HepG2 (cell line): ENCODE results near the gene SLC6A6. TPM values are rescaled to one million over a fixed set of nuclear protein-coding genes. Genes with fewer than 3 reads are reported as not detected.

Source experiments
- ATAC-seq: fragments of 200-7000 bp; cut with Tn5 transposase; 3 replicates; pipeline ENCODE4 v1.9.1; 2020; ENCODE audit warnings: mild to moderate bottlenecking, moderate library complexity
- BruUV-seq: library from RNA; stranded (reverse); fragments of 400-500 nt; replicated peaks from 2 replicates; lab custom pipeline; 2021; lab: Mats Ljungman, UMichigan
- CTCF ChIA-PET: fragments of 300-600 bp; formaldehyde crosslinking; extraction: SDS; loops from one replicate; lab custom pipeline; 2021; ENCODE audit warnings: low total read pairs, inconsistent platforms, low intra/inter-chr PET ratio; lab: Yijun Ruan, JAX
- POLR2A ChIA-PET: fragments of 350-600 bp; sonication (Branson Sonifier 250); formaldehyde crosslinking; loops from one replicate; lab custom pipeline; 2020; ENCODE audit warnings: antibody characterized with exemption, inconsistent platforms; lab: Yijun Ruan, JAX
- DNase-seq: peaks from one replicate; pipeline ENCODE4 v3.0.0-alpha.2; 2015; ENCODE audit warnings: low spot score
- FAIRE-seq: peaks from 3 replicates; lab custom pipeline; 2011; peaks lifted over from hg19 to GRCh38; lab: Jason Lieb, UNC
- H2AFZ ChIP-seq: one replicate; pipeline ENCODE4 v1.6.1; 2011; ENCODE audit warnings: low read length, inconsistent platforms
- H3K27ac ChIP-seq: fragments of 300-600 bp; 3 replicates; pipeline ENCODE4 v1.8.0; 2011; ENCODE audit warnings: mixed run types, mild to moderate bottlenecking, mixed read lengths, low read length, inconsistent platforms; ENCODE audit not compliant: insufficient read depth; ENCODE audit errors: extremely low read length
- H3K27me3 ChIP-seq, 2 experiments: fragments of 200-600 bp in 1 of 2; 2 replicates in 1 of 2; 3 replicates in 1 of 2; pipeline versions ENCODE4 v1.6.0 to v1.8.0; 2011; ENCODE audit warnings: low read length in 2 of 2, mild to moderate bottlenecking in 2 of 2, moderate library complexity in 2 of 2, inconsistent platforms in 1 of 2; ENCODE audit not compliant: insufficient read depth in 2 of 2, control insufficient read depth in 1 of 2
- H3K36me3 ChIP-seq, 2 experiments: fragments of 200-600 bp in 1 of 2; replicated peaks in 1 of 2; 2 replicates in 1 of 2; 3 replicates in 1 of 2; pipeline versions ENCODE4 v1.5.1 to v1.8.0; 2011; ENCODE audit warnings: low read length in 2 of 2, inconsistent platforms in 1 of 2; ENCODE audit not compliant: insufficient read depth in 2 of 2, control insufficient read depth in 1 of 2
- H3K4me1 ChIP-seq: 2 replicates; pipeline ENCODE4 v1.5.1; 2012; ENCODE audit warnings: low read length, inconsistent platforms; ENCODE audit not compliant: insufficient read depth
- H3K4me2 ChIP-seq: 2 replicates; pipeline ENCODE4 v1.6.0; 2011; ENCODE audit warnings: low read depth, low read length, inconsistent platforms
- H3K4me3 ChIP-seq, 3 experiments: fragments of 200-600 bp in 1 of 3; sonication (generic), shearing (Covaris generic) in 1 of 3; replicated peaks in 1 of 3; 2 replicates each; pipeline ENCODE4 v1.5.1; 2011 to 2016; ENCODE audit warnings: low read length in 3 of 3, inconsistent platforms in 2 of 3, low read depth in 2 of 3, mild to moderate bottlenecking in 2 of 3, control low read depth in 1 of 3, mixed read lengths in 1 of 3; ENCODE audit not compliant: insufficient read depth in 1 of 3
- H3K79me2 ChIP-seq: one replicate; pipeline ENCODE4 v1.6.1; 2011; ENCODE audit warnings: low read length, inconsistent platforms; ENCODE audit not compliant: insufficient read depth
- H3K9ac ChIP-seq: 2 replicates; pipeline ENCODE4 v1.6.0; 2011; ENCODE audit warnings: mild to moderate bottlenecking, low read depth, low read length, inconsistent platforms; ENCODE audit not compliant: insufficient read depth
- H3K9me3 ChIP-seq: 2 replicates; pipeline ENCODE4 v1.5.1; 2012; ENCODE audit warnings: mild to moderate bottlenecking, low read length
- H4K20me1 ChIP-seq: 2 replicates; pipeline ENCODE4 v1.6.0; 2011; ENCODE audit warnings: inconsistent platforms, mild to moderate bottlenecking, low read length, moderate library complexity; ENCODE audit not compliant: insufficient read depth
- ETV6 ChIP-seq: sonication (generic); formaldehyde crosslinking; conservative IDR thresholded peaks from 2 replicates; pipeline ENCODE4 v1.4.0; 2020; ENCODE audit warnings: missing genetic modification reagents
- NR2C2 ChIP-seq: sonication (generic); formaldehyde crosslinking; IDR thresholded peaks from 2 replicates; pipeline ENCODE4 v1.4.0; 2020; ENCODE audit warnings: missing genetic modification reagents, mild to moderate bottlenecking, moderate library complexity, borderline replicate concordance
- SP2 ChIP-seq: sonication (generic); formaldehyde crosslinking; IDR thresholded peaks from 2 replicates; pipeline ENCODE4 v1.5.1; 2020; ENCODE audit warnings: mild to moderate bottlenecking, missing genetic modification reagents
- TFDP1 ChIP-seq: IDR thresholded peaks from 2 replicates; pipeline ENCODE4 v1.6.1; 2016; ENCODE audit warnings: missing compliant biosample characterization, missing genetic modification reagents, borderline replicate concordance
- WGBS: methylation state at CpG from one replicate; pipeline ENCODE4 v1.1.6; 2017; ENCODE audit warnings: low lambda C conversion rate; 5-methylcytosine and 5-hydroxymethylcytosine counted together
- in situ Hi-C: cut with HindIII; loops from 2 replicates; pipeline ENCODE4 v1.10.0; 2017; ENCODE audit warnings: low pct_unique_long_range_greater_than_20kb; ENCODE audit not compliant: extremely low pct_ligation_motif_present
- intact Hi-C: fragments of 100-400 bp; cut with micrococcal nuclease; formaldehyde crosslinking; loops from one replicate; pipeline ENCODE4 v1.10.0; 2022; ENCODE audit not compliant: unreplicated experiment
- polyA plus RNA-seq, 8 experiments: library from polyadenylated mRNA; depleted of rRNA in 3 of 8; stranded (reverse) in 7 of 8; unstranded in 1 of 8; fragments of >200 nt; fragmentation: Illumina TruSeq in 4 of 8; extraction: Trizol in 4 of 8; gene quantifications; 2 replicates each; pipeline versions ENCODE4 v1.2.1 to v1.2.3, GENCODE V29; 2011 to 2016; ENCODE audit warnings: low read depth in 4 of 8, missing spikeins in 1 of 8, mixed read lengths in 1 of 8; ENCODE audit not compliant: insufficient read depth in 1 of 8
- total RNA-seq, 5 experiments: library from RNA; depleted of rRNA; stranded (reverse); fragments of >200 nt; fragmentation: Illumina TruSeq; extraction: Trizol; gene quantifications; 2 replicates each; pipeline ENCODE4 v1.2.3, GENCODE V29; 2016; ENCODE audit warnings: low read depth in 1 of 5
- TF ChIP-seq, protein P1 (sequence below): sonication (generic); formaldehyde crosslinking; IDR thresholded peaks from 2 replicates; pipeline ENCODE4 v1.4.0; 2020; ENCODE audit warnings: missing genetic modification reagents, low read depth, mild to moderate bottlenecking, borderline replicate concordance
- TF ChIP-seq, protein P2 (sequence below): sonication (generic); formaldehyde crosslinking; conservative IDR thresholded peaks from 2 replicates; pipeline ENCODE4 v1.8.0; 2022; ENCODE audit warnings: missing genetic modification reagents

SLC6A6 gene
- total and polyA plus RNA-seq, 2 of the 13 experiments (the other 11 are each of a cell fraction or from before 2014, with no cell fraction given): 14.1 to 20.7 TPM

DNA sequence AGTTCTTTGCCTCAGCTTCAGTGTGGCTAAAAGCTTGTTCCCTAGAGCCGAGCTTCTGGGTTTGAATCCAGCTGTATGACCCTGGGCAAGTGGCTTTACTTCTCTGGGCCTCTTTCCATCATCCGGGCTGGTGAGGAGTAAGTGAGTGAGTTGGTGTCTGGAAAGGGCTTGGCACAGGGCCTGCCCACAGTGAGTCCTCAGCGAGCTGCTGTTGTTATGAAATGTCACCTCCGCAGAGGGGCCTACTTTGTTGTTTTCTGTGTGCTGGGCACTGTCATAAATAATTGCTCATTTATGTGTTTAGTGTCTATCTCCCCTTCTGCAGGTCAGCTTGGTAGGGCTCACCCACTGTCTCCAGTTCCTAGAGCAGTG is 31.7 kb downstream of the SLC6A6 start:
- intact Hi-C loops: no loop called here
- in situ Hi-C loops: no loop called here
- H2AFZ ChIP-seq: no peak overlapping the region
- no peak overlapping the region for H3K27ac ChIP-seq
- H3K9ac ChIP-seq: no peak overlapping the region
- no peak overlapping the region for H3K4me2 ChIP-seq
- peaks cover 7% of the 10 kb centered on the region for H3K79me2 ChIP-seq
- BruUV-seq: no TSS peak
- 93% methylated on average over 4 of the region's 4 CpGs for WGBS
- DNase-seq (no peak), FAIRE-seq (no peak)
- peaks cover 50% of the 10 kb centered on the region for H3K4me1 ChIP-seq
- peaks cover 1 to 3% of the 10 kb centered on the region in 2 experiments; a peak in 3 of 5 replicates for H3K36me3 ChIP-seq
- ChIA-PET CTCF (no interaction called here), POLR2A (no interaction called here)
- peaks cover 3% of the 10 kb centered on the region; the same call in 1 of the 2 replicates for H4K20me1 ChIP-seq
- H3K4me3 ChIP-seq: no peak overlapping the region
- no peaks in the 10 kb centered on the region for H3K27me3 ChIP-seq
- TF ChIP-seq TFDP1 (CRISPR knock-in tag) (no peak), SP2 (CRISPR knock-in tag) (no peak), ETV6 (no peak), NR2C2 (CRISPR knock-in tag) (no peak)
- TF ChIP-seq, protein P1, sequence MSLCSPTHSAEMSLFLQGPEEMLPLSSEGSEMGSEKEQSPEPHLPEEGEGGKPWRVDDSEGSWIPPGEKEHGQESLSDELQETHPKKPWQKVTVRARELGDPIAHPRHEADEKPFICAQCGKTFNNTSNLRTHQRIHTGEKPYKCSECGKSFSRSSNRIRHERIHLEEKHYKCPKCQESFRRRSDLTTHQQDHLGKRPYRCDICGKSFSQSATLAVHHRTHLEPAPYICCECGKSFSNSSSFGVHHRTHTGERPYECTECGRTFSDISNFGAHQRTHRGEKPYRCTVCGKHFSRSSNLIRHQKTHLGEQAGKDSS (CRISPR knock-in tag): no peak
- TF ChIP-seq, protein P2, sequence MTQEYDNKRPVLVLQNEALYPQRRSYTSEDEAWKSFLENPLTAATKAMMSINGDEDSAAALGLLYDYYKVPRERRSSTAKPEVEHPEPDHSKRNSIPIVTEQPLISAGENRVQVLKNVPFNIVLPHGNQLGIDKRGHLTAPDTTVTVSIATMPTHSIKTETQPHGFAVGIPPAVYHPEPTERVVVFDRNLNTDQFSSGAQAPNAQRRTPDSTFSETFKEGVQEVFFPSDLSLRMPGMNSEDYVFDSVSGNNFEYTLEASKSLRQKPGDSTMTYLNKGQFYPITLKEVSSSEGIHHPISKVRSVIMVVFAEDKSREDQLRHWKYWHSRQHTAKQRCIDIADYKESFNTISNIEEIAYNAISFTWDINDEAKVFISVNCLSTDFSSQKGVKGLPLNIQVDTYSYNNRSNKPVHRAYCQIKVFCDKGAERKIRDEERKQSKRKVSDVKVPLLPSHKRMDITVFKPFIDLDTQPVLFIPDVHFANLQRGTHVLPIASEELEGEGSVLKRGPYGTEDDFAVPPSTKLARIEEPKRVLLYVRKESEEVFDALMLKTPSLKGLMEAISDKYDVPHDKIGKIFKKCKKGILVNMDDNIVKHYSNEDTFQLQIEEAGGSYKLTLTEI: no peak
- TF ChIP-seq, all 625 proteins: peak for 0
- H3K9me3 ChIP-seq: no peaks in the 10 kb centered on the region
- no peak for ATAC-seq
